ENCODE data around the gene CD180. TPM values are rescaled to one million over a fixed set of nuclear protein-coding genes. Genes with fewer than 3 reads are reported as not detected.

CD180 gene
- total RNA-seq, 2 experiments from 2014 or later = 0.75 to 0.88 TPM

DNA sequence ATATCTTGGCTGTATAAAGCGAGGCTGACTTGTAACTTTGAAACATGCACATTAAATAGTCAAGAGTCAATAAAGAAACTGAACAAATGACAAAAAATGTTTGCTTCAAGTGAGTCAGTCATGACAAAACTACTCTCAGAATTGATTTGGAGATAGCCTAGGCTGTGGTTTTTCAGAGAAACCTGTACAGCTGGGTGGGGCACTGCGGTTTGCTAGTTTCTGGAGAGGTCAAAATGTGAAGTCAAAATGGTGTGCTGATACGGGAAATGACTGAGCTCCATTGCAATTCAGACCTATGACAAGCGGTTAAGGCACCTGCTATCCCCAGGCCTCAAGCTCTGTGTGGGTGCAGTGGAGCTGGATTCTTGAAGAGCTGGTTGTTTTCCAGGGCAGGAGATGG lies 10.3 kb upstream of the CD180 start:
- Mint-ChIP-seq H3K27me3 (no peaks in the 10 kb centered on the region), H3K36me3 (ENCODE audit: low read depth) (peaks cover 17% of the 10 kb centered on the region), H3K27ac (peak overlapping the region; percentile 90), H3K9me3 (no peaks in the 10 kb centered on the region), H3K4me3 (peak overlapping the region; percentile 16), H3K4me1 (peaks cover 80% of the 10 kb centered on the region)
- POLR2A ChIA-PET = interaction anchor here (0.6 to 11.1 kb wide), 19 partner anchors 10 to 1281 kb away, joined by 3 to 863 read pairs (median 4); partner anchors contain the start of genes CD180, ERBIN and PIK3R1
- DNase-seq = peak; percentile 95
- CTCF ChIA-PET = interaction anchor here (0.9 to 16.6 kb wide), 15 partner anchors 9 to 1009 kb away, joined by 3 to 519 read pairs (median 4); partner anchors contain the start of gene PIK3R1

DNA sequence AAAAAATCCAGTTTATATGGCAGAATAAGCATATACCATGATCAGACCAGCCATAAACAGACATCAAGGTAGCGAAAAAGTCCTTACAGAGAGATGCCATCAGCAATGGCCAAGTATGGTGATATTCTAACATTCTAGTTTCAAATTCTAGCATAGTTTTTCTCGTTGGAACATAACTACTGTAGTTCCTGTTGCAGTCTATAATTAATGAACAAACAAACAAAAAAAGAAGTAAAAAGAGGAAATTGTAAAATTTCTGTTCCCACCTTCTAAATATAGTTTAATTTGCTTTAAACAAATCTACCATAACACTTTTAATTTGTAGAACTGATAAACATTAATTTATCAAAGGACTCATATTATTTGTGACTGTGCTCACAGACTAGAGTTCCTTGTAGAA lies 9.9 kb upstream of the CD180 start:
- DNase-seq = no peak
- ChIA-PET CTCF (interaction anchor here (0.6 to 16.6 kb wide), 11 partner anchors 10 to 392 kb away, joined by 3 to 519 read pairs (median 4); no protein-coding TSS in a partner anchor), POLR2A (interaction anchor here (1.0 to 11.1 kb wide), 14 partner anchors 12 to 1280 kb away, joined by 3 to 863 read pairs (median 12); partner anchors contain the start of genes ERBIN and PIK3R1)
- Mint-ChIP-seq H3K4me3 (peak overlapping the region; percentile 16), H3K36me3 (ENCODE audit: low read depth) (peaks cover 19% of the 10 kb centered on the region), H3K27me3 (no peaks in the 10 kb centered on the region), H3K27ac (peak overlapping the region; percentile 90), H3K9me3 (no peaks in the 10 kb centered on the region), H3K4me1 (peaks cover 83% of the 10 kb centered on the region)

DNA sequence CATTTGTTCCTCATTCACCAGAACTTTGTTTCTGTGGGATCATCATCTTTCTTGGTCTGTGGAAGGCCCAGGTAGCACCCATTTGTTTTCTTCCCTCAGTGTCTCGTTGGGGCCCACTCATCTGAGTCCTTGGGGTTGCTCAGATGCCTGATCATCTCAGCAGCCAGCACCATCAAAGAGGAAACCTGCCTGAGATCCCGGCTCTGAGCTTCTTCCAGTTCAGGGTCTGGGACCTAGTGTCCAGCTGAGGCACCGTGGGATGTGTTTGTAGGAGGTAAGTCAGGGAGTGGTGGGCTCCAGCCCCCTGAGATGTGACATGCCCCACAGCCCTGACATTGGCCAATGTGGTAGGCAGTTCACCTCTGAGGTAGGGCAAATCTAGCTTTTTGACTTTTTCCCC lies 9.4 kb upstream of the CD180 start:
- H3K27me3 Mint-ChIP-seq = no peaks in the 10 kb centered on the region
- peaks cover 24% of the 10 kb centered on the region for H3K36me3 Mint-ChIP-seq (ENCODE audit: low read depth)
- DNase-seq = no peak
- peak overlapping the region; percentile 90 for H3K27ac Mint-ChIP-seq
- H3K4me1 Mint-ChIP-seq = peaks cover 88% of the 10 kb centered on the region
- H3K9me3 Mint-ChIP-seq = peaks cover under 1% of the 10 kb centered on the region
- ChIA-PET POLR2A (interaction anchor here (0.7 to 11.1 kb wide), 13 partner anchors 13 to 1280 kb away, joined by 3 to 863 read pairs (median 5); partner anchors contain the start of genes ERBIN and PIK3R1), CTCF (interaction anchor here (0.6 to 16.6 kb wide), 6 partner anchors 15 to 384 kb away, joined by 3 to 519 read pairs (median 4); no protein-coding TSS in a partner anchor)
- H3K4me3 Mint-ChIP-seq = no peak overlapping the region

DNA sequence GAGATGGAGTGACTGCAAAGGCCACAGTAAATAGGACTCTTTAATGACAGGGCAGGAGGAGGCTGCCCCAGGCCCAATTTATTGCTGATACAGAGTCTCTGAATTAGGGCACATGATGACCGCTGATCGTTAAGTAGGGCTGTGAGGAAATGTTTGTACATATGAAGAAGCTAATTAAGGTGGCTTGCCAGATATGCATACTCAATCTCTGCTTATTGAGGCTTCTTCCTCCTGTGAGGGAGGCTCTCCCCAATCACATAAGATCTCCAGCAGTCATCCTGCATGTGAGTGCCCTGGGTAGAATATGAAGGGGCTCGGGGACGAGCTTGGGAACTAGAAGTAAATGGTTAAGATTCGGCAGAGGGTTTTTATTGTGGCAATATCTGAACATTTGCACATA lies 8.2 kb upstream of the CD180 start:
- DNase-seq = no peak
- peaks cover 27% of the 10 kb centered on the region for H3K36me3 Mint-ChIP-seq (ENCODE audit: low read depth)
- peaks cover 2% of the 10 kb centered on the region for H3K9me3 Mint-ChIP-seq
- no peaks in the 10 kb centered on the region for H3K27me3 Mint-ChIP-seq
- POLR2A ChIA-PET = interaction anchor here (0.9 to 11.1 kb wide), 9 partner anchors 14 to 1011 kb away, joined by 3 to 863 read pairs (median 34); partner anchors contain the start of gene PIK3R1
- peak overlapping the region; percentile 90 for H3K27ac Mint-ChIP-seq
- CTCF ChIA-PET = interaction anchor here (1.0 to 16.6 kb wide), 4 partner anchors 17 to 375 kb away, joined by 3 to 519 read pairs (median 13); no protein-coding TSS in a partner anchor
- no peak overlapping the region for H3K4me3 Mint-ChIP-seq
- H3K4me1 Mint-ChIP-seq = peaks cover 92% of the 10 kb centered on the region

DNA sequence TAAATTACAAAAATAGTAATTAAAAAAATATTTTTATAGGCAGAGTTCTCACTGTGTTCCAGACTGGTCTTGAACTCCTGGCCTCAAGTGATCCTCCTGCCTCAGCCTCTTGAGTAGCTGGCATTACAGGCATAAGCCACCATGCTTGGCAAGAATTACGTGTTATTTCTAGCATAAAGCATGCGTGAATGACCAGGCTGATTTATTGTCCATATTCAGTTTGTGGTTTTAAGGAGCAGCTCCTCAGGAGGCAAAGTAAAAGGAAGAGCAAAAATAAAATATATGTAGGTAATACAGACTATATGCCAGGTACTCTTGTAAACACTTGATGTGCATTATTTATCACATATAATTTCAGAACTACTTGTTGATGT lies 7.1 kb upstream of the CD180 start:
- peaks cover 92% of the 10 kb centered on the region for H3K4me1 Mint-ChIP-seq
- CTCF ChIA-PET = interaction anchor here (1.0 to 16.6 kb wide), 3 partner anchors 18 to 216 kb away, joined by 3 to 519 read pairs (median 23); no protein-coding TSS in a partner anchor
- POLR2A ChIA-PET = interaction anchor here (4.8 to 11.1 kb wide), 4 partner anchors 15 to 374 kb away, joined by 34 to 863 read pairs (median 96); no protein-coding TSS in a partner anchor
- peak overlapping the region; percentile 90 for H3K27ac Mint-ChIP-seq
- H3K36me3 Mint-ChIP-seq (ENCODE audit: low read depth) = peaks cover 36% of the 10 kb centered on the region
- no peak for DNase-seq
- no peak overlapping the region for H3K4me3 Mint-ChIP-seq
- no peaks in the 10 kb centered on the region for H3K27me3 Mint-ChIP-seq
- peaks cover 7% of the 10 kb centered on the region for H3K9me3 Mint-ChIP-seq

DNA sequence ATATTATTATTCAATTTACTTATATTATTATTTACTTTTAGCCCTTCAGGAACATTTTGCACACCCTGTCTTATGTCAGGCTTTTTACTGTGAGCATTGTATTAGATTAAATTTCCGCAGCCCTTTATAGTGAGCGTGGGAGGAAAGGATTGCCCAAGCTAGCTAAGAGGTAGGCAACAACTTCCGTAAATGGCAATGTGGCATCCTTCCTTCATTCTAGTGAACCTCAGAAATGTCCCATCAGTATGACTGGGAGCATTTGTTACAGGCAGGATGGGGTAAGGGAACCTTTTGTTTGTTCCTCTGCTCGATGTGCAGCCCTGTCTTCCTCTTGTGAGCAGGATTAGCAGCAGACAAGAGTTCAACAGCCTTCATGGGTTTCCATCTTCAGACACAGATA lies 6.2 kb upstream of the CD180 start:
- ChIA-PET POLR2A (interaction anchor here (1.5 to 11.1 kb wide), 4 partner anchors 14 to 40 kb away, joined by 3 to 863 read pairs (median 96); no protein-coding TSS in a partner anchor), CTCF (interaction anchor here (16.6 kb wide), 1 partner anchor 40 kb away, joined by 519 read pairs; no protein-coding TSS in a partner anchor)
- Mint-ChIP-seq H3K9me3 (peaks cover 14% of the 10 kb centered on the region), H3K36me3 (ENCODE audit: low read depth) (peaks cover 40% of the 10 kb centered on the region), H3K4me1 (peaks cover 93% of the 10 kb centered on the region), H3K4me3 (no peak overlapping the region), H3K27ac (peak overlapping the region; percentile 73), H3K27me3 (no peaks in the 10 kb centered on the region)
- DNase-seq = no peak

DNA sequence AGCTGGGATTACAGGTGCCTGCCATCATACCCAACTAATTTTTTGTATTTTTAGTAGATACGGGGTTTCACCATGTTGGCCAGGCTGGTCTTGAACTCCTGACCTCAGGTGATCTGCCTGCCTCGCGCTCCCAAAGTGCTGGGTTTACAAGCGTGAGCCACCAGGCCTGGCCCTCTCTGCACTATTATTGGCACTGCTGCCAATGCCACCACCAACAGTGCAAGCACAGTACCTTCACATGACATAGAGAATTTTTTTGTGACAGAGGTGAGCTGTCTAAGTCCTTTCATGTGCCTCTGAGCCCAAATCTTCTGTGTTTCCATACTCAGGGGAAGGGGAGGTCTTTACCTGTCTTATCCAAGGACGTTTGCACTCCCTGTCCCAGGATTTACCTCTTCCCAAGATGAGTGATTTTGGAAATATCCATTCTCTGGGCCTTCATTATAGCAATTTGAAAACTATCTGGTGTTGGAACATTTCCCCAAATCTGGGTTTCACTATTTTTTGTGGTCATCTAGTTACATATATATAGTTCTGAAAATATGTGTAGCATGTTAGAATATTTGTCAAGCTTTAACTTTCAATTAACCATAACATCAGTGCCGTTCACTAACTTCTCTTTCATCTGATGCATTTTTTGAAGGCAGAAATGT lies 5.4 kb upstream of the CD180 start:
- Mint-ChIP-seq H3K27ac (no peak overlapping the region), H3K4me1 (peaks cover 92% of the 10 kb centered on the region), H3K27me3 (no peaks in the 10 kb centered on the region), H3K4me3 (no peak overlapping the region), H3K36me3 (ENCODE audit: low read depth) (peaks cover 40% of the 10 kb centered on the region), H3K9me3 (peaks cover 14% of the 10 kb centered on the region)
- ChIA-PET POLR2A (interaction anchor here (1.0 to 11.1 kb wide), 5 partner anchors 10 to 39 kb away, joined by 3 to 863 read pairs (median 4); no protein-coding TSS in a partner anchor), CTCF (interaction anchor here (16.6 kb wide), 1 partner anchor 40 kb away, joined by 519 read pairs; no protein-coding TSS in a partner anchor)
- no peak for DNase-seq

DNA sequence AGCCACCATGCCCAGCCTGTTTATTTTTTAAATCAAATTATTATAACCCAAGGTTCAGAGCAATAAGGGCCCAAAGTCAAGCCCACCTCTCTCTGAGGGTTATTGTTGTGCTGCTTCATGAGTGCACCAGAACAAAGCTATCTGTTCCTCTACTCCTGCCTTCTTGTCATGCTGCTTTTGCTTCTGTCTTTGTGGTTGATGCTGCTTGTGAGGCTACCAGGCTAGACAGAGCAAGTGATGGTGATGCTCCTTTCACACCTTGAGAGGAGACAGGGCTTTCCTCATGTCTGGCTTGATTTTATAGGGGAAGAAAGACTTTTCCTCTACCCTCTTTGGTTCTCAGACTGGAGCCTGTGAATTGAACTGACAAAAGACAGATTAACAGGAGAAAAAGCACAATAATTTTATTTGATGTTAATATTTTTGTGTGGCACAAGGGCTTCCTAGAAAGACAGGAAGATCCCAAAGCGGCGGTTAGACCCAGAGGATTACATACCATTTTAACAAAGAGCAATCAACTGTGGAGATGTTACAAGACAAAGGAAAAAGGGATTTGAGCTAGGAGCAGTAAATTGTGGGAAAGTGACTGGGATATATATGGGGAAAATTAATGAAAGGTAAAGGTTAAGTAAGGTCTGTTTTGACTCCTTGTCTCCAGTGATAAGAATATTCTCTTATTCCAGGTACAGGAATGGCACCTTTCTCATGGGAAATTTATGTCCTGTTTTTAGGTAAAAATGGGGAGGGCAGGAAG lies 4.4 kb upstream of the CD180 start:
- DNase-seq = no peak
- CTCF ChIA-PET = interaction anchor here (0.9 to 16.6 kb wide), 4 partner anchors 21 to 39 kb away, joined by 3 to 519 read pairs (median 4); no protein-coding TSS in a partner anchor
- Mint-ChIP-seq H3K4me1 (peaks cover 86% of the 10 kb centered on the region), H3K36me3 (ENCODE audit: low read depth) (peaks cover 37% of the 10 kb centered on the region), H3K27ac (no peak overlapping the region), H3K4me3 (no peak overlapping the region), H3K9me3 (peaks cover 14% of the 10 kb centered on the region), H3K27me3 (no peaks in the 10 kb centered on the region)
- POLR2A ChIA-PET = interaction anchor here (1.2 to 11.1 kb wide), 4 partner anchors 21 to 38 kb away, joined by 3 to 863 read pairs (median 14); no protein-coding TSS in a partner anchor

DNA sequence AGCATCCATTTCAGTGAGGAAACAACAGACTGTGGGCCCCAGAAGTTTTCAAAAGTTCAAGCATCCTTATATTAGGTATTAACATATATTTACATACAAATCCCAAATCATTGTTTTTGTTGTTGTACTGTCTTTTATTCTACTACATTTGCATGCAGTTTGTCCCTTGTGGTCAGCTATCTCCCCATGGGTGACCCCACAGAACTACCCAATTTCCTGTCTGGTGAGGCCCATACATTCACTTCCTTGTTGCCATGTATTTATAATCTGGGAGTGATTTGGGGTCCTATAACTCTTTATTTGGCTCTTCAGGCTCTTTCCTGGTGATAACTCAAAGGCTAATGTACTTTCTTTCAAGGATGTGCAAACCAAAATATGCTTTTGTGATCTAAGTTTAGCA lies 3.3 kb upstream of the CD180 start:
- H3K4me1 Mint-ChIP-seq = peaks cover 77% of the 10 kb centered on the region
- H3K9me3 Mint-ChIP-seq = peaks cover 18% of the 10 kb centered on the region
- POLR2A ChIA-PET = interaction anchor here (1.2 to 3.3 kb wide), 3 partner anchors 22 to 32 kb away, joined by 3 to 25 read pairs (median 3); no protein-coding TSS in a partner anchor
- no peaks in the 10 kb centered on the region for H3K27me3 Mint-ChIP-seq
- H3K27ac Mint-ChIP-seq = peak overlapping the region; percentile 70
- DNase-seq = no peak
- CTCF ChIA-PET = interaction anchor here (0.8 to 1.7 kb wide), 3 partner anchors 8 to 33 kb away, joined by 3 to 6 read pairs (median 4); no protein-coding TSS in a partner anchor
- no peak overlapping the region for H3K4me3 Mint-ChIP-seq
- H3K36me3 Mint-ChIP-seq (ENCODE audit: low read depth) = peaks cover 34% of the 10 kb centered on the region

DNA sequence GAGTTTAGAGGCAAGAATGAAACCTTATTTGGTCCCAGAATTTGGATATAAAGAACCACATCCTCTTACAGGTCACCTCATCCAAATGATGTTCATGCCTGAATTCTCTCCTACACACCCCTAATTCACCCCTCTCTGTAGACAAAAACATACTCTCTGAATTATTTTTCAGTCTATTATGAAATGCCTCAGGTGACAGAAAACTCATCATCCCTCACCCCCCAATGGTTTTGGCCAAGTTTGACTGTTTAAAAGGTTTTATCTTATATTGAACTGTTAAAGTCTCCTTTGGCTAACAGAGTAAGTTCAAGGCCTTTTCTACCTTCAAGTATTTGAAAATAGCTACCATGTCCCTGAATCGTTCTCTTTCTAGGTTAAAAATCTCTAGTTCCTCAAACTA lies 2.3 kb upstream of the CD180 start:
- Mint-ChIP-seq H3K27me3 (no peaks in the 10 kb centered on the region), H3K4me3 (no peak overlapping the region), H3K36me3 (ENCODE audit: low read depth) (peaks cover 27% of the 10 kb centered on the region), H3K27ac (peak overlapping the region; percentile 14), H3K9me3 (peaks cover 18% of the 10 kb centered on the region), H3K4me1 (peaks cover 67% of the 10 kb centered on the region)
- ChIA-PET POLR2A (interaction anchor here (1.3 to 3.3 kb wide), 2 partner anchors 23 to 31 kb away, joined by 3 to 25 read pairs; no protein-coding TSS in a partner anchor), CTCF (interaction anchor here (1.7 kb wide), 1 partner anchor 10 kb away, joined by 4 read pairs; no protein-coding TSS in a partner anchor)
- DNase-seq = no peak

DNA sequence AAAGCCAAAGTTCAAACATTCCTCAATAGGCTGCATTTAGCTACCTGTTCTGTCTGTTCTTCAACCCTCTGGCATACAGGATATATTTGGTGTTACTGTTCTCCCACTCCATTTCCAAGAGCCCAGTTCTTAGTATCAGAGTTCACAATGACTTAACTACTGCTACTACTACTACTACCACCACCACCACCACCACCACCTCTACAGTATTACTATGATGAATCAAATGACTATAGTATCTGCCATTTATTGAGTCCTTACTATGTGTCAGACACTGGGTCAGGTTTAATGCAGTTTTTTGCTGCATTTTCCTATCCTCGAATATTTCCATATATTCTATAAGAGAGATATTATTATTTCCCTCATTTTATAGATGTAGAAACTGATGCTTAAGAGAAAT lies 937 bp upstream of the CD180 start:
- H3K36me3 Mint-ChIP-seq (ENCODE audit: low read depth) = peaks cover 32% of the 10 kb centered on the region
- peaks cover 57% of the 10 kb centered on the region for H3K4me1 Mint-ChIP-seq
- peaks cover 18% of the 10 kb centered on the region for H3K9me3 Mint-ChIP-seq
- H3K27me3 Mint-ChIP-seq = no peaks in the 10 kb centered on the region
- no peak overlapping the region for H3K27ac Mint-ChIP-seq
- POLR2A ChIA-PET = interaction anchor here (1.0 to 2.4 kb wide), 3 partner anchors 10 to 32 kb away, joined by 4 to 10 read pairs (median 4); no protein-coding TSS in a partner anchor
- DNase-seq = no peak
- no peak overlapping the region for H3K4me3 Mint-ChIP-seq
- CTCF ChIA-PET = interaction anchor here (2.2 kb wide), 1 partner anchor 31 kb away, joined by 5 read pairs; no protein-coding TSS in a partner anchor

Data from activated CD4-positive, alpha-beta memory T cell treated with anti-CD3 and anti-CD28 coated beads, Interleukin-2, amount 10 ng/mL, durations not matched to agents 7 days and 5 days (primary cell).